HG02798 (cell line): ENCODE data around the gene LCE3D.
"Not testable (repeated sequence)": the region's sequence is repeated elsewhere in the genome, so short reads cannot be mapped to it uniquely, and the experiment has no call there.

ENCODE experiments used
- ATAC-seq: cut with Tn5 transposase; IDR thresholded peaks from one replicate; pipeline ENCODE4 v1.9.1; 2021; ENCODE audit warnings: mild to moderate bottlenecking; ENCODE audit not compliant: unreplicated experiment, poor library complexity

LCE3D gene, protein sequence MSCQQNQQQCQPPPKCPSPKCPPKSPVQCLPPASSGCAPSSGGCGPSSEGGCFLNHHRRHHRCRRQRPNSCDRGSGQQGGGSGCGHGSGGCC

GRCh38 chr1:152580433-152580832 lies at the start of gene LCE3D:
Gene LCE3D, minus strand, starts transcription at chr1:152580516. Its CDS starts 580 bp downstream, at chr1:152579936.
- ATAC-seq, result no peak

DNA sequence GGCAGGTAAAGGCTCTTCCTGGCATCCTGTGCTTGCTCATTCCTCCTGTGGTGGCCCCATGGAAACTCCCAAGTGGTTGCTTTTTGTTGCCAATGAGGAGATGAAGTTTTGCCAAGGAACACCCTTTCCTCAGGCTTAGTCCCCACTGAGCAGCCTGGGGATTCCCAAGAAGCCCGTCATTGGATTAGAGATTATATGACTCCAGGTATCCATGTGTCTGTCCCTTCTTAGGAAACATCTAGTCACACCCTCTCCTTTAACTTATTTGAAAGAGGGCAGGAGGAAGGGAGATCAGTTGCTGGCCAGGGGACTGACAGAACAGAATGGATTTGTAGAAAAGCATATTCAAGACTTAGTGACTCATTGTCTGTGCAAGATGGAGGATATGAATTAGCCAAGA lies 46.4 kb upstream of the LCE3D start:
- ATAC-seq, result no peak

DNA sequence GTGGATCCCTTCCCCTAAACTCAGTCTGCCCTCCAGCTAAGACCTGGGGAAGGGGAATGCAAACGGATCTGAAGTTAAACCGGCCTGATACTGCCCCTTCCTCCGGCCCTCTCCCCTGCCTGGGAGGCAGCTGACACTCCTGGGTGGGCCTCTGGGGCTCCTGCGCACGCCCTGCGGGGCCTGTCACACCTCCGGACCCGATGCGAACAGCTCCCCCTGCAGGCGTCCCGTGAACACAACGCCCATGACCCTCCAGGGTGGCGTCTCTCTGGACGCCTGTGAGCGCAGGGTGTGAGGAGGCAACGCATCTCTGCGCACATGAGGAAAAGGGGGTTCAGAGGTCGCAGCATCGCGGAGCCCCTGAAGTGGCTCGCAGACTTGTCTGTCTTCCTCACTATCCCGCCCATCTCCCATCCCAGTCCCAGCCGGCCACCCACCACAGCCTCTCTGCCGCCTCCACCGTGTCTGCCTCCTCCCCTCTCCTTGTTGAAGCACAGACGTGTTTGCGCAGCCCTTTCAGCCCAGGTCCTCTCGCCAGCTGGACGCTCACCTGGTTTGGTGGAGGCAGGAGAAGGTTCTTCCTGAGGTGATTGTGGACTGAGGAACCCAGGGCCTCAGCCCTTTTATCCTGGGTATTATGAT lies 43.0 kb upstream of the LCE3D start:
- ATAC-seq, result no peak

GRCh38 chr1:152622803-152623202 lies 42.5 kb upstream of the LCE3D start, which contains the start of gene LCE3A:
Gene LCE3A, minus strand, starts transcription at chr1:152623103. Its CDS starts 0 bp downstream, at chr1:152623103.
- no peak for ATAC-seq

- no peak for ATAC-seq
These were observed 41.7 kb upstream of the LCE3D start for GRCh38 chr1:152621993-152622392.

DNA sequence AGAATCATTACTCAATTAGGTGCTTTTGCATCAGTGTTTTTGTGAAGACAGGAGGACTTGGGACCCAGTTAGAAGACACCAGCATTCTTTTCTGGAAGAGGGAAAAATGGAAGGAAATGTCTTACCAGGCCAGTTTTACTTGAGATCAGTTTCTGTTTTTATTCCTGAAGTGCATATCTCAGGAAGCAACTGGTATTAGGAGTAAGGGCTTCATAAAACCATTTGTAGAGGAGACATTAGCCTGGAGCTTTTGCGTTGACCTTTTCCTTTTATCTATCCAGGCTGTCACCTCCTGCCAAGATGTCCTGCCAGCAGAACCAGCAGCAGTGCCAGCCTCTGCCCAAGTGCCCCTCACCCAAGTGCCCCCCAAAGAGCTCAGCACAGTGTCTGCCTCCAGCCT lies 33.2 kb upstream of the LCE3D start, which contains the start of gene LCE3B:
LCE3B (plus strand) TSS at position 301 of the 400 bp plus-strand sequence; CDS start at position 301, 0 bp downstream.
- no peak for ATAC-seq

DNA sequence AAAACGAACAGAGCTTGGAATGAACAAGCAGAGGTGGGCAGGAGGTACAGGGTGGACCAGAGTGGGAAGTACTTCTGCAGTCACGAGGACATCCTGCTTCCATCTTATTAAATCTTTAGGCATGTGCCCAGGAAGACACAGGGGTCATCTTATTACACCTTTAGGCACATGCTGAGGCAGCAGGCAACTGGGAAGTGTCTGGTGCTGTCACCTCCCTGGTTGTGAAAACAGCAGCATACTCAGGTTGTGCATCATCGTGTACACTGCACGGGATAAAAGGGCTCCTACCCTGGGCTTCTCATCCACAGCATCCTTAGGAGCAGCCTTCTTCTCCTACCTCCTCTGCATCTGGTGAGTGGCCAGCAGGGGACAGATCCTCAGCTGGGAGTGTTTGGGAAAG lies 19.6 kb upstream of the LCE3D start, which contains the start of gene LCE3C:
LCE3C (plus strand) TSS at position 301 of the 400 bp plus-strand sequence. CDS start 498 bp downstream, outside the sequence.
- ATAC-seq, result no peak

GRCh38 chr1:152596986-152597385 lies 16.7 kb upstream of the LCE3D start:
- ATAC-seq, result no peak

DNA sequence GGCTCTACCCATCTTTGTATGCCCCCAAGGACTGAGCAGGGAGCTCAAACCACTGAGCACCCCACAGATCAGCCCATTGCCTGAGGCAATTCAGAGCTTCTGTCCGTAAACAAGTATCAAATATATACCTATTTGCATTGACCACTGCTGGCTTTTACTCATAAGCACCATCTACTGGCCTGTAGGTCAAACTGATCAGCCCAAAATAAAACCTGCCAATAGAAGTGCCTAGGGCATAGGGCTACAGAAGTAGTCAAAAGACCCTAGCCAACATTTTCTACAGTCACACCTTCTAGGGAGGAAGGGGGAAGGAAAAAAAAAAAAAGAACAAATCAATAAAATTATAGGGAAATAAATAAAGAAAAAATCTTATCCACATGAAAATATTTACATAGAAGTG lies 5.3 kb upstream of the LCE3D start:
- no peak for ATAC-seq

GRCh38 chr1:152582647-152583046 lies 2.3 kb upstream of the LCE3D start:
- ATAC-seq, result no peak

DNA sequence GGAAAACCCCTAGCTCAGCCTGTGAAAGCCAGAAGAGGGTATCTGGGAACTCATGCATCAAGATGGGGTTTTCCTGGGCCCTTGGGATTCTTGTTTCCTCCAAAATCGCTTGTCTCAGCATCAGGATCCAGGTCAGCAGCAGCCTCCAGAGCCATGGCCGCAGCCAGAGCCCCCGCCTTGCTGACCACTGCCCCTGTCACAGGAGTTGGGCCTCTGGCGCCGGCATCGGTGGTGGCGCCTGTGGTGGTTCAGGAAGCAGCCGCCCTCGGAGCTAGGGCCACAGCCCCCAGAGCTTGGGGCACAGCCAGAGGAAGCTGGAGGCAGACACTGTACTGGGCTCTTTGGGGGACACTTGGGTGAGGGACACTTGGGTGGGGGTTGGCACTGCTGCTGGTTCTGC lies 790 bp downstream of the LCE3D start:
- not testable (repeated sequence) for ATAC-seq

DNA sequence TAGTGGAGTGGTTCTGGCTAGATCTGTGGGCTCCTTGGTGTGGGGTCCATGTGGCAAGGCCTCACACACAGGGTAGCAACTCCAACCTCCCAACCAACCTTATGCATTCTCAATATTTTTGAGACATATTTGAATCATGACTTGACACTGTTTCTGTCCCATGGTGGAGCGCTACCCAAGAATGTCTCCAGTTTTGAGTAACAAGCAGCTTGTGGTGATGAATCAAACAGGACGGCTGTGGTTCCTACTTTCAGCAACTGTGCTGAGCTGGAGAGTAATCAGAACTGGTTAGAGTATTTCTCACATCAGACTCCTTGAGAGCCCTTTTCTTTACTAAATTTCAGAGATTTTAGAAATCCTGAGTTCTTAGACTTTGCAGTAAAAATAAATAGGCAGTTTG lies 3.1 kb downstream of the LCE3D start:
- no peak for ATAC-seq

DNA sequence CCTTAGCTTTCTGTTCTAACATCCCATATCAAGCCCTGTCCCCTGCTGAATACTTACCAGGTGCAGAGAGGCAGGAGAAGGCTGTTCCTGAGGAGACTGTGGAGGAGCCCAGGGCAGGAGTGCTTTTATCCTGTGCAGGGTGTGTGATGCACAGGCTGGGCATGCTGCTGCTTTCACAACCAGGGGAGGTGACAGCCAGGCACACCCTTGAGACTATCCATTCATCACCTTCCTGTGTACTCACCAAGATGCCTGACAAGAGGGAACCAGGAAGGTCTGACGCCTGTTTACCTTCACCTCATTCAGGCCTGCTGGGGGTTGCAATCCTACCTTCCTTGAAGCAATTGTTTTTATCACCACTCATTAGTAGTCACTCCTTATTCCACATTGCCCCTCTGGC lies 13.6 kb downstream of the LCE3D start, which contains the start of gene LCE3E:
LCE3E (minus strand) TSS at position 100 of the 400 bp plus-strand sequence. CDS start 572 bp downstream, outside the sequence.
- ATAC-seq, result no peak

DNA sequence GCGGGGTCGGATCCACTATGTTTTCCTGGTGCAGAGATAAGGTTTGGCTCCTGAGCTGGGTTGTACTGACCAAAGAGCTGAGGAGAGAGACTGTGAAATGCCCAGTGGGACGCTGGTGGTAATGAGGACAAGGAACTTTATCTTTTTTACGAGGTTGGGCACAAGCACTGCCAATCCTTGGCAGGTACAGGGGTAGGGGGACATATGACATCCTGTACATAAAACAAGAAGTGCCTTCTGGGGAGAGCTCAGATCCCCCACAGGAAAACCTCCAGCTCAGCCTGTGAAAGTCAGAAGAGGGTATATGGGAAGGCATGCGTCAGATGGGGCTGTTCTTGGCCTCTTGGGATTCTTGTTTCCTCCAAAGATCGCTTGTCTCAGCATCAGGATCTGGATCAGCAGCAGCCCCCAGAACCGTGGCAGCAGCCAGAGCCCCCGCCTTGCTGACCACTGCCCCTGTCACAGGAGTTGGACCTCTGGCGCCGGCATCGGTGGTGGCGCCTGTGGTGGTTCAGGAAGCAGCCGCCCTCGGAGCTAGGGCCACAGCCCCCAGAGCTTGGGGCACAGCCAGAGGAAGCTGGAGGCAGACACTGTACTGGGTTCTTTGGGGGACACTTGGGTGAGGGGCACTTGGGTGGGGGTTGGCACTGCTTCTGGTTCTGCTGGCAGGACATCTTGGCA lies 14.6 kb downstream of the LCE3D start:
- ATAC-seq, result no peak

DNA sequence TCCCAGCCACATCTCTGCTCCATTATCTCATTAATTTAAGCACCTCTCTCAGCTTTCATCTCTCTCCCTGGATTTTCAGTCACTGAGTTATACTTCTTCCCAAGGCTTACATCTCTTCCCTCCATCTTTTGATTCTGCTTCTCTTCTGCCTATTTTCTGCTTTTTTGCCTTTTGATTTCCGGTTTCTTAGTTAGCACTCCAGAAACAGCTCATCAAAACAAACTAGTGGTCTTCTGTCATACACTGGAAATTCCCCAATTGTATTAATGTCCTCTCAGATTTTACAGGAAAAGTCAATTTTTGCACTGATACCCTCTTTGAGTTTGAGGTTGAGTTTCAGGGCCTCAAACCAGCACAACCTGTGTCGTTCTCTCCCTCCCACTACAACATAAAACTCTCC lies 15.2 kb downstream of the LCE3D start:
- no peak for ATAC-seq

DNA sequence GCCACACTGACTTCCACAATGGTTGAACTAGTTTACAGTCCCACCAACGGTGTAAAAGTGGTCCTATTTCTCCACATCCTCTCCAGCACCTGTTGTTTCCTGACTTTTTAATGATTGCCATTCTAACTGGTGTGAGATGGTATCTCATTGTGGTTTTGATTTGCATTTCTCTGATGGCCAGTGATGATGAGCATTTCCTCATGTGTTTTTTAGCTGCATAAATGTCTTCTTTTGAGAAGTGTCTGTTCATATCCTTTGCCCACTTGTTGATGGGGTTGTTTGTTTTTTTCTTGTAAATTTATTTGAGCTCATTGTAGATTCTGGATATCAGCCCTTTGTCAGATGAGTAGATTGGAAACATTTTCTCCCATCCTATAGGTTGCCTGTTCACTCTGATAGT lies 32.0 kb downstream of the LCE3D start:
- ATAC-seq, result not testable (repeated sequence)

DNA sequence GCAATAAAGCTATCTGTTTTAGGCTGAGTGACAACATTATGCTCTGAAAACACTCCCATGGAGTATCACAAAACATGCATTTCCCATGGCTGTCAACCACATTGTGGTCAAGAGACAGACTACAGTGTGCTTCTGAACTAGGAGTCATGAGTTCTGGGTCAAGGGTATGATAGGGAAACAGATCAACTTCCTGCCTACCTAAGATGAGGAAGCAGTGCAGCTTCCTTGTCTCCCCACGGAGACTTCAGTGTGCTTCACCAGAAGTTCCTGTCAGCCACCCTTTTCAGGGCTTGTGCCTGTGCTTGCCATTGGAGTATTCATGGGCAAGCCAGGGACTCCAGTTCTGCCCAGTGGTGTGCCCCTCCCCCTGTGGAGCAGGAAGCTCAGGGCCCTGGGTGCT lies 33.6 kb downstream of the LCE3D start:
- ATAC-seq, result no peak

- no peak for ATAC-seq
These were observed 36.5 kb downstream of the LCE3D start for GRCh38 chr1:152543820-152544219.

DNA sequence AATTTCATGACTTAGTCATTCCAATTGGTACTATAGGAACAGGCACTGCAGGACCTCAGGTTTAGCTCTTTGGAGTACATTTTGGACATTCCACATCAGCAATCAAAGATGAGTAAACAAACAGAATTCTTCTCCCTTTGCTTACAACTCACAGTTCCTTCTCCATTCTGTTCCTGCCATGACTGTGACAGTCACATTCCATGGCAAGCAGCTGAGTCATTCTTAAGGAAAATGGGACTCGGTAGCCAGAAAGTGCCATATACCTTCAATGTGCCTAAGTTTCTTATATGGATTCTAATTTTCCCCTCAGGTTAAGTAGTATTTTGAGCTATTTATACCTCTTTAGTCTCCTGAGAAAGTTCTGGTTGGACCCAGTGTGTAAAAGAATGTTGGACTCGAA lies 40.4 kb downstream of the LCE3D start:
- no peak for ATAC-seq

DNA sequence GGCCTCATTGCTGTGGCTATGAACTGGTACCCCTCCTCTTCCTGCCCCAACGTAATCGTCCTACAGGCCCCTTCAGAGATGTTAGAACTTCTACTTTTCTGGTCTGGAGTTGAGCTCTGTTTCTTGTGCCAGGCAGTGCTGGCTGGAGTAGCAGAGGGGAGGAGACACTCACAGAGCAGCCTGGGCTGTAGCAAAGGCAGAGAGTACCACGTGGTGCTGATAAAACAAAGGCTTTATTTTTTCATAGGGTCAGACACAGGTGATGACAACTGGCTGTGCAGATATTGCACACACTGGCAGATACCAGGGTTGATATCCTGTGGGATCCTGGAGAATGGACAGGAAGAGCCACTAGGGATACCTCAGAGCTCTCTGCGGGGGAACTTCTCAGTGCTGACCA lies 42.8 kb downstream of the LCE3D start:
- no peak for ATAC-seq

GRCh38 chr1:152535774-152536173 lies 44.5 kb downstream of the LCE3D start:
- no peak for ATAC-seq
